Activated CD8-positive, alpha-beta T cell treated with anti-CD3 and anti-CD28 coated beads for 36 hours (primary cell): ENCODE data around the gene NRG3. TPM values are rescaled to one million over a fixed set of nuclear protein-coding genes. Genes with fewer than 3 reads are reported as not detected.

Experiments
- ATAC-seq: fragments of 200-7000 bp; cut with Tn5 transposase; one replicate; pipeline ENCODE4 v1.10.0; 2021; ENCODE audit warnings: mild to moderate bottlenecking, moderate library complexity
- CTCF ChIA-PET: fragments of 350-600 bp; sonication (Branson Sonifier 250); formaldehyde crosslinking; loops from one replicate; lab custom pipeline; 2021; ENCODE audit warnings: antibody characterized with exemption; lab: Charles Lee
- POLR2A ChIA-PET: fragments of 350-600 bp; sonication (Branson Sonifier 250); formaldehyde crosslinking; loops from one replicate; lab custom pipeline; 2021; ENCODE audit warnings: antibody characterized with exemption; lab: Charles Lee
- DNase-seq: peaks from one replicate; pipeline ENCODE4 v3.0.0-alpha.2; 2020
- H3K27ac Mint-ChIP-seq: one replicate; pipeline ENCODE4 v1.8.0; 2021; ENCODE audit warnings: mild to moderate bottlenecking, mixed read lengths
- H3K27me3 Mint-ChIP-seq: one replicate; pipeline ENCODE4 v1.8.0; 2021; ENCODE audit warnings: mixed read lengths
- H3K36me3 Mint-ChIP-seq: one replicate; pipeline ENCODE4 v1.8.0; 2021; ENCODE audit warnings: low read depth, mixed read lengths
- H3K4me1 Mint-ChIP-seq: one replicate; pipeline ENCODE4 v1.8.0; 2021; ENCODE audit warnings: low read depth, mixed read lengths
- H3K4me3 Mint-ChIP-seq: one replicate; pipeline ENCODE4 v1.8.0; 2021; ENCODE audit warnings: mild to moderate bottlenecking, moderate library complexity, mixed read lengths
- H3K9me3 Mint-ChIP-seq: one replicate; pipeline ENCODE4 v1.8.0; 2021; ENCODE audit warnings: mixed read lengths
- CTCF ChIP-seq: fragments of 200-600 bp; IDR thresholded peaks from one replicate; pipeline ENCODE4 v1.8.0; 2022; ENCODE audit warnings: antibody characterized with exemption, mild to moderate bottlenecking
- intact Hi-C: fragments of 100-400 bp; cut with micrococcal nuclease; formaldehyde crosslinking; loops from one replicate; pipeline ENCODE4 v1.10.0; 2022
- total RNA-seq, 2 experiments: library from RNA; stranded (reverse); gene quantifications; one replicate each; pipeline ENCODE4 v1.2.3, GENCODE V29; 2021

The NRG3 gene
- total RNA-seq, 2 experiments from 2014 or later: not detected

GRCh38 chr10:82938331-82938730 is 1063.3 kb downstream of the NRG3 start:
- no peak for DNase-seq
- intact Hi-C loops: no loop called here
- Mint-ChIP-seq H3K36me3 (no peaks in the 10 kb centered on the region), H3K4me3 (no peak overlapping the region), H3K27ac (no peak overlapping the region), H3K9me3 (peaks cover 2% of the 10 kb centered on the region), H3K4me1 (no peaks in the 10 kb centered on the region), H3K27me3 (no peaks in the 10 kb centered on the region)
- ChIA-PET CTCF (no interaction called here), POLR2A (no interaction called here)
- no peak for ATAC-seq
- TF ChIP-seq CTCF: no peak

- ChIA-PET POLR2A (no interaction called here), CTCF (no interaction called here)
- no peak for ATAC-seq
- no peaks in the 10 kb centered on the region for H3K4me1 Mint-ChIP-seq
- intact Hi-C loops: no loop called here
- H3K9me3 Mint-ChIP-seq: peaks cover 6% of the 10 kb centered on the region
- no peak for TF ChIP-seq CTCF
- H3K4me3 Mint-ChIP-seq: no peak overlapping the region
- H3K27ac Mint-ChIP-seq: no peak overlapping the region
- DNase-seq: no peak
- no peaks in the 10 kb centered on the region for H3K36me3 Mint-ChIP-seq
- H3K27me3 Mint-ChIP-seq: no peaks in the 10 kb centered on the region
These were observed 1067.5 kb downstream of the NRG3 start for GRCh38 chr10:82942286-82943099.

DNA sequence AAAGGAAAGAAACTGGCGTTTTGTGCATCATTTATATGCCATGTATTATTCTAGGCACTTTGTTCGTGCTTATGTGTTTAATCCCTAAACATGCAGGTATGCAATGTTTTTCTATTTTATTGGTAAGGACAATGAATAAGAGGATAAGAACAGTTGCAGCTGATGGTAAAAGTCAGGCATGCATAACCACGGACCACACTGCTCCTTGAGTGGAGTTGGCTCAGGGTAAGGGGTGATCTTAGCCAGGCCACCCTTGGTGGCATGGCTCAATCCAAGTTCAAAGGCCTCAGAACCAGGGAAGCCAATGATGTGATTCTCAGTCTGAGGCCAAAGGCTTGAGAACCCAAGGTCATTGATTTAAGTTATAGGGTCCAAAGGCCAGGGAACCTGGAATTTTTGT is 1068.1 kb downstream of the NRG3 start:
- CTCF ChIA-PET: no interaction called here
- ATAC-seq: no peak
- H3K27me3 Mint-ChIP-seq: no peaks in the 10 kb centered on the region
- no peaks in the 10 kb centered on the region for H3K4me1 Mint-ChIP-seq
- POLR2A ChIA-PET: no interaction called here
- no peak for DNase-seq
- intact Hi-C loops: no loop called here
- peaks cover 6% of the 10 kb centered on the region for H3K9me3 Mint-ChIP-seq
- H3K4me3 Mint-ChIP-seq: no peak overlapping the region
- no peaks in the 10 kb centered on the region for H3K36me3 Mint-ChIP-seq
- H3K27ac Mint-ChIP-seq: no peak overlapping the region
- TF ChIP-seq CTCF: no peak

DNA sequence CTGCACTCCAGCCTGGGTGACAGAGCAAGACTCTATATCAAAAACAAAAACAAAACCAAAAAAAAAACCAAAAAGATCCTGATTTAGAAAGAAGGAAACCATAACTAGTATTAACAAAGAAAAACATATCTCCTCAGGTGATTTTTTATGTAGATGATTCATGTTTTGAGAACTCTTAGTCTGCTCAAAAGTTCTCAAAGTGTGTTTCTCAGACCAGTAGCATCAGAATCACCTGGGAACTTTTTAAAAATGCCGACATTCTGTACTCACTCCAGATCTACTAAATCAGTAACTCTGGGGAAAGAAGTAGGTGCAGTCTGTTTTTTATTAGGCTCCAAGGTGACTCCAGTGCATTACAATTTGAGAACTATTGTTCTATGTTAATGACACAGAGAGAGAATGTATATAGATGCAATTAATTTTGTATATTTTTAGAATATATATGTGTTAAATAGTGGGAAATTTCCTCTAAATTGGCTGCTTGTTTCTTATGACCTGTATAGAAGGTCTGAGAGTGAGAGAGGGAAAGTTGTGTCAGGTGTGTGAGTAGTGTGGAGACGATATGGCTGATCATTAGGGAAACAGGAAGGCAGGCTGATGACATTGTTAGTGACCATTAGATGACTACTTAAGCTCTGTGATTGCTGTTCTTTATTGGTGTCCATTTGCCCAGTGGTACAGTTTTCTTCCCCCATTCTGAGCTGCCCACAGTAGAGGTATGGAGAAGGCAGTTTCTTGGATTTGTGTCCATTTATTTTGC is 1075.0 kb downstream of the NRG3 start:
- Mint-ChIP-seq H3K27ac (no peak overlapping the region), H3K9me3 (peaks cover 5% of the 10 kb centered on the region), H3K4me1 (no peaks in the 10 kb centered on the region), H3K4me3 (no peak overlapping the region), H3K27me3 (no peaks in the 10 kb centered on the region), H3K36me3 (no peaks in the 10 kb centered on the region)
- CTCF ChIA-PET: interaction anchor here (0.8 kb wide), 1 partner anchor 204 kb away, joined by 3 read pairs; no protein-coding TSS in a partner anchor
- POLR2A ChIA-PET: no interaction called here
- no peak for TF ChIP-seq CTCF
- no peak for DNase-seq
- no peak for ATAC-seq
- intact Hi-C loops: no loop called here

DNA sequence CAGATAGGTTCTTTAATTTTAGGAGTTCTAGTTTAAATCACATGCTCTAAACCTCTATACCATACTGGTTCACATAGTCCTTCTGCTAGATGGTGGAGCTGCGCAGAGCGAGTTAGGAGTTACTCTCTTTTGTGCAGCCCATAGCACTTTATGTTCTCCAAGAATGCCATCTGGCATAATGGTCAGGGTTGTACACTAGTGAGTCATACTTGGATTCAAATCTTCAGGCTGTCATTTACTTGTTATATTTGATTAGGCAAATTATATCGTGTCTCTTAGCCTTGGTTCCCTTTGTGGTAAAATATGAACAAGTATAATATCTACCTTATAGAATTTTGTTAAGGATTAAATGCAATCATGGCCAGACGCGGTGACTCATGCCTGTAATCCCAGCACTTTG is 1078.3 kb downstream of the NRG3 start:
- ChIA-PET POLR2A (no interaction called here), CTCF (no interaction called here)
- Mint-ChIP-seq H3K27me3 (no peaks in the 10 kb centered on the region), H3K9me3 (peaks cover 2% of the 10 kb centered on the region), H3K27ac (no peak overlapping the region), H3K4me1 (no peaks in the 10 kb centered on the region), H3K4me3 (no peak overlapping the region), H3K36me3 (no peaks in the 10 kb centered on the region)
- DNase-seq (no peak), ATAC-seq (no peak)
- no peak for TF ChIP-seq CTCF
- intact Hi-C loops: no loop called here
